ENCODE measurements around the gene RGS6. TPM values are rescaled to one million over a fixed set of nuclear protein-coding genes. Genes with fewer than 3 reads are reported as not detected.

The RGS6 gene
- total RNA-seq, 1 donor from 2014 or later, result 7.6 TPM

DNA sequence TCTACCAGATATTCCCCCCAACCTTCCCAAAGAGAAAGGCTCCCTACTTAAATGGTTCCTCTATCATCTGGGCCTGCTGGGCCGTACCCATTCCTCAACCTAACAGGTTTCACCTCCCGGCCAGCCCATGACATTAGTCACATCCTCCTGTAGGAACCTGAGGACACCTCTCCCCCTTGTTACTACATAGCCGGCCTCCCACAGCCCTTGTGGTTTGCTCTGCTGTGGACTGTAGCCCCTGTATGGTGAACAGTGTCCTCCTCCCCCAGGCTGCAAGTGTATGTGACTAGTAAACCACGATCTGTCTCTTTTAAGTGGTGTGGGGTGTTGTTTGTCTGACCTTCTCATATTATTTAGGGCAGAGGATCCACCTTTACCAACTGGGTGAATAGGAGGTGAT, 371.7 kb downstream of the RGS6 start:
- DNase-seq (ENCODE audit: low spot score), result no peak

DNA sequence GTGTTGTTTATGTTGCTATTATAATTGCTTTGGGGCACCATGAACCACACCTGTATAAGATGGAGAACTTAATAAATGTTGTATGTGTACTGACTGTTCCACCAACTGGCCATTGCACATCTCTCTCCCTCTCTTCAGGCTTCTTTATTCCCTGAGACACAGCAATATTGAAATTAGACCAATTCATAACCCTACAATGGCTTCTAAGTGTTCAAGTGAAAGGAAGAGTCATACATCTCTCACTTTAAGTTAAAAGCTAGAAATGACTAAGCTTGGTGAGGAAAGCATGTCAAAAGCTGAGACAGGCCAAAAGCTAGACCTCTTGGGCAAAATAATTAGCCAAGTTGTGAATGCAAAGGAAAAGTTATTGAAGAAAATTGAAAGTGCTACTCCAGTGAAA, 373.3 kb downstream of the RGS6 start:
- DNase-seq (ENCODE audit: low spot score), result no peak

DNA sequence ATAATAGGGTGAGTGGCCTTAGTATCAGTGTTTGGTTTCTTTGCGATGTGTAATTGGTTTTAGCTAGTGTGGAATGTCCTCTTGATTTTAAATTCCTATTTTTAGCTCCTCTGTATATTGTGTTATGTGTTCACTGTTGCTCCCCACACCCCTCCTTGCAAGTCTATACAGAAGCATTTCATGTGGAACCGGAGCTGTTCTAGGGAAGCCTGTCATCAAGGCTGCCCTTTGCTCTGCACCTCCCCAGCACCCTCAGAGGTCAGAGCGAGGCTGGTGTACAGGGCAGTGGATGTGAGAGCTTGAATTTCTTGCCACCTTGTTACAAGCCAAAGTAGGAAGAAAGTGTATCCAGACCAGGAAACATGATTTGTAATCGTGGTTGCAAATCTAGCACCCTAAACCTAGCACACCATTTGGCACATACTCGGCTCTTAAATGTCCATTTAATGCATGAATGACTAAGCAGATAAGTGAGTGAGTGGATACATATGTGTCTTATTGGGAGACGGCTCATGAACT, 376.8 kb downstream of the RGS6 start:
- no peak for DNase-seq (ENCODE audit: low spot score)

DNA sequence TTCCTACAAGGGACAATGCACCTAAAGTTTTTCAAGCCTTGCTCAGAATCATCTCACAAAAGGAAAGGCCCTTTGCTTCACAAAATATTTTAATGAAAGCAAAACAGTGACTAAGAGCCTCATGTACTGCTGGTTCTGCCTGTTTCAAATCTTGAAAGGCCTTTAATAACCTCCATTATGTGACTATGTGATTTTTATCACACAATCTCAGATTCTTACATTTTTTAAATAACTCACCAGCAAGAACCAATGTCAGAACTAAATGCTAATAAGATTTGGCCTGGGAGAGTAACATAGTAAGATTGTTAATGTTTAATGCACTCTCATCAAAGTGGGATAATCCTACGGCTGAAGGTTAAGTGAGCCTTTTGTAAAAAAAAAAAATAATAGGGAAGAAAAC, 378.9 kb downstream of the RGS6 start:
- no peak for DNase-seq (ENCODE audit: low spot score)

DNA sequence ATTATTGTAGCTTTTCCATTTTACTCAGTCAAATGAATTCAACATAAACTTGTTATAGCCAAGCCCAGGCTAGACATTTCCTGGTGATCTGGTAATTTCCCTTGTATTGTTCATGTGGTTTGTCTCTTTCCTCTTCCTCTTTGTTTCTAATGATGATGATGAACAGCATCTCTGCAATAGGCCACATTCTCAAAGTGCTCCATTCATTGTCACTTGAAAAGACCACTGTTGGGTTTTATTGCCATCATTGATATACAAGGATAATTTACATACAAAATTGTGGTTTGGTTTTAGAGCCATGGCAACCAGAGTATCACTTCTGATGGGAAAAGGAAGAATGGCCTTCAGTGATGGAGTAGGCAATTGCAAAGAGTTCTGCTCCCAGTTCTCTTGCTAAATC, 379.3 kb downstream of the RGS6 start:
- DNase-seq (ENCODE audit: low spot score), result no peak

DNA sequence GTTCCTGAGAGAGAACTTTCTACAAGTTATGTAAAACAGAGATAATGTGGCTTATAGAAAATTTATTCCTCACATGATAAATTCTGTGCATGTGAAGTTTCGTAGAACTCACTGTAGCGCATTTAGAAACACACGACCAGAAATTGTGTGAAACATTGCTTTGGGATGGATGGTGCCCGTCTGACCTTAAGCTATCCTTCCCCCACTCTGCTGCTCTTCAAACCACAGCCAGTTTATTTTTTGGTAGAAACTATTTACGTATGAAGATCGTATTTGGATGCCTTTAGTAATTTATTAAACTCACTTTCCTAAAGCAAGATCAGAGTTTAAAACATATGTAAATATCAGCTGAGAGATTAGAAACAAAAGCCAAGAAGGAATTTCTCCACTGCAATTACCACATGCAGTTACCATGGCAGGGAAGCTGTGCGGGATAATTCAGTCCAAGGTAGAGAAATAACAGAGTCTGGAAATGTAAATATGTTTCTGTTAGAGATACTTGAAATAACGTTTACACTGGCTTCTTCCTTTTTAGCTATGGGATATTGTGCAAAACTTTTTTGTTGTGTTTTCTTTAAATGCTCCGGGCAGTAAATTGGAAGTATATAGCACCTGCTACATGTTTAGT, 382.7 kb downstream of the RGS6 start:
- DNase-seq (ENCODE audit: low spot score), result no peak

DNA sequence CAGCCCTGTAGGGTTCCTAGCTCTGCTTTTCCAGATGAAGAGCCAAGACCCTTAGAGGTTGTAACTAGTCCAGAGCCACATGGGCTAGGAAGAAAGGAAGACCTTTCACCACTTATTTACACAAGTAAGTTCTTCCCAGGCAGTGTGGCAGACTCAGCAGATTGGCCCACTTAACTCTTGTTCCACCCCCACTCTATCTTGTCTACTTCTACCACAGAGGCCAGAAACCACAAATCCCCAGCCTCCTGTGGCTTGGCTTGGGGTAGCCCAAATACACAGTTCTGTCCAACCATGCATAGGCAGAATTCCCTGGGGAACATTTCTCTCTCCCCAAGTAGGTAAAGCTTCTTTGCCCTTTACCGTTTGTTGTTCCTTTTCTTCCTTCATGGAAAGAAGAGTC, 383.5 kb downstream of the RGS6 start:
- DNase-seq (ENCODE audit: low spot score), result no peak

DNA sequence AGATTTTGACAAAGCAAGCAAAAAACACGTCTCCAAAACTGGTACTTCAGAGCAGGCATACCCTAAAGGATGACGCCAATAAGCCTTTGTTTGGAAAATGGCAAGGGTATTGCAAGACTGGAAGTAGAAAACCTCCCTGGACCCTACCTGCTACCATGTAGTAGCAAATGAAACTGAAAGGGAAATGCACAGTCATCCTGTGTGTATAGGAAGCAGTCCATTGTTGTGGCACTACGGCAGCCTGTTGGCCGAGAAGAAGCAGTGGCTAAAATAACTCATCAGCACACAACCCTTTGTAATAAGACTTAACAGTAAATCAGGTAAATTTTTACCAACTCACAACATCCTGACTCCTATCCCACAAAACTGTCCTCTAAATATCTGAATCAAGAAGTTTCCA, 386.4 kb downstream of the RGS6 start:
- no peak for DNase-seq (ENCODE audit: low spot score)

DNA sequence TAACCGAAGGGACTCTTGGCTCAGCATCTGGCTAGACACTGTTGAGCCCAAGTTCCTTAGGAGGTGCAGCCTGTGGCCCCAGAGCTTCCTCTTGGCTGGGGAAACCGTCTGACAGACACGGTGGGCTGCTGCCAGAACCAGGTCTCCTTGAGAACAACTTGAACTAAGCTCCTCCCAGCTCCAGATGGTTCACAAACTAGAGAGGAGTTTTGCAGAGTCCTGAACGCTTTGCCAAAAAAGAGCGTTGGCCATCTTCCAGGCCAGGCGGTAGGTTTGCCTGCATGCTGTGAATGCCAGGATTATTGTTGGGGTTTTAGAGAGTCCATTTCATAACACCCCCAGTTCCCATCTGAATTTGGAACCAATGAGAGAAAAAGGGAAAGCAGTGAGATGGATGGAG, 399.8 kb downstream of the RGS6 start:
- no peak for DNase-seq (ENCODE audit: low spot score)

DNA sequence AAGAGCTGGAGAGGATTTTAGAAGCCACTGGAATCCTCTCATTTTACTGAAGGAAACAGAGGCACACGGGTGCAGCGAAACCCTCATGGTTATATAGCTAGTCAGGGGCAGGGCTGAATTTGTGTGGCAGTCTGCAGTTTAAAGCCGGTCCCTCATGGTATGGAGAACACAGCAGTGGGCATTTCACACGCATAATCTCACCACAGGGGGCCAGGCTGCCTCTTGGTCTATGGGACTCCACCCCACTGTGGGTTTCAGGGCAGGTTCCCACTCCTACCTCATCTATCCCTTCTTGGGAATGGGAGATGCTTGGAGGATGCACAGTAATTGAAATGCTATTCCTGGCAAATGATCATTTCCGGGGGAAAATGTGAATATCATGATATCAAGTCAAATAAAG, 400.6 kb downstream of the RGS6 start:
- DNase-seq (ENCODE audit: low spot score), result no peak

DNA sequence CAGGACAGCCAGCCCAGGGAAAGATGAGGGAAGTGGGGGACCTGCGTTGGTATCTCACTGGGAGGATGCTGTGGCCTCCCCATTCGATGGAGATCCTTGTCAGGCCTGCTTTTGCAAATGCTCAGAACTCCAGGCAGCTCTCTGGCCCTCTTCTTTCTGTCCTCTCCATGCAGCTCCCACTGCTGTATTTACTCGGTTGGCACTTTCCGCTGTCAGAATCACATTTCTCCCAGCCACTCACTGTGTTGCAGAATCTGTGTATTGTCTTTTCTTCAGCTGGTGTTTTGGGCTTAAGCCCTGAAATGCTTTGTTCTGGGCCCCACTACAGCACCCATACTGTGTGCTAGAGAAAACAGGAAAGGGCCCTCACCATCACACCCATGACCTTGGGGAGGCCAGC, 401.1 kb downstream of the RGS6 start:
- DNase-seq (ENCODE audit: low spot score), result no peak

DNA sequence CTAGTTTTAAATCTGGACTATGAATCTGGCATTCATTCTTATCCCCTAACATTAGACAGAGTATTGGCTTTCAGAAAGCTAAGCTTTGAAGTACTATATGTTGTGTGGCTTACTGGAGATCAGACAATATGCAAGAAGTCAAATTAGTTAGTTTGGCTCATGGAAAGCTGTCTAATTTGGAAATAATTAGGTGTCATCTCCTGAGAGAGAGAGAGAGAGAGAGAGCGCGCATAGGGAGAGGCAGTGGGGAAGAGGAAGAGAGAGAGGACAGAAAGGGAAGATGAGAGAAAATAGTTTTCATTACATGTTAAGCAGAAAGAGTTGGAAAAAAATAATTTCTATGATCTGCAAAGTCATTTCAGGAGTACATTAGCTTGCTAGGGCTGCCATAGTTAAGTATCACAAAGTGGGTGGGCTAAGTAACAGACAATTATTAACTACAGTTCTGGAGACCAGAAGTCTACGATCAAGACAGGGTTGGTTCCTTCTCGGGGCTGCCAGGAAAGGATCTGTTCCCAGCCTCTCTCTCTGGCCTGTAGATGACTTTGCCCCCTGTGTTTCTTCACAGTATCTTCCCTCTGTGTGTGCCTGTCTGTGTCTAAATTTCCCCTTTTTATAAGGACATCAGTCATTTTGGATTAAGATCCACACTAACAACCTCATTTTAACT, 404.2 kb downstream of the RGS6 start:
- no peak for DNase-seq (ENCODE audit: low spot score)

DNA sequence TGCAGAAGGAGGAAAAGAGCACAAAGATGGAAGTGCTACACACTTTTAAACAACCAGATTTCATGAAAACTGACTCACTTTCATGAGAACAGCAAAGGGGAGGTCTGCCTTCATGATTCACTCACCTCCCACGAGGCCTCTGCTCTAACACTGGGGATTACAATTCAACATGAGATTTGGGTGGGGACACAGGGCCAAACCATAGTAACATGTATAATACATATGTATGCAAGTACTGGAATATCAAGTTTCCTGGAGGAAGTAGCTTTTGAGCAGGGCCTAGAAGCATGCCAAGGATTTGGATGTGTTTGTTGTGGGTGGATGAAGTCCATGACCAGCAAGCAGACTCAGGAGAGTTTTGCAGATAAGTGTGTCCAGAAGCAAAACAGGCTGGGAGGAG, 409.0 kb downstream of the RGS6 start:
- DNase-seq (ENCODE audit: low spot score), result no peak

DNA sequence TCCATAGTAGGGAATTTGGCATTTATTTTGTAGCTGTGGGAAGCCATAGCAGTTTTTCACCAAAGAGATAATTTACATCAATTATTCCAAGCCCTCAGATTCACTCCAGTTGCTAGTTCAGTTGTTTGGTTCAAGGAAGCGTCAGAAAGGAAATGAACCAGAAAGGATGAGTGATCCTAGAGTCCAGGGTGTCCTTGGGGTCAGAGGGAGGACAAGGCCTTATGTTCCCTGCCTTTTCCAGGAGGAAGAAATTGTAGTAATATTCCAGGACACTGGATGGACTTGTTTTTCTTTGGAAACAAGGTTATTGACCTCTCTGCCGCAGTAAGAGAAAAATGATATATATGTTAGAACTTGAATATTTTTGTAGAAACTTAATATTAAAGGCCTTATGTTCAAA, 409.5 kb downstream of the RGS6 start:
- DNase-seq (ENCODE audit: low spot score), result no peak

DNA sequence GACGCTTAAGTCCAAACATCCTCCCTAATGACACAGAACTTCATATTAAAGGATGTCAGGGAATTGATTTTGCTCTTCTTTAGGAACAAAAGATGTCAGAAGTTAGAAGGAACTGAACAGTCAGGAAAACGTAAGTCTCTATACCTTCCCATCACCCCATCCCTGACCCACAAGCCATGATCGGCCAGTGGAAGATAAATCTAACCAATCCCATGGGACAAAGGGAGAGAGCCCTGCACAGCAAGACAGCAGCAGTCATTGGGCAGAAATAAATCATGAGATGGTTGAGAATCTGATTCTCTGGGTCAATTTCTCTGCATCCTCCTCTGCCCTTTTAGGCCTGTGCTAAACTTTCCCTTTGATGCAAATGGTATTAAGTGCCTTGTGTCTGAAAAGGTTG, 414.9 kb downstream of the RGS6 start:
- DNase-seq (ENCODE audit: low spot score), result no peak

DNA sequence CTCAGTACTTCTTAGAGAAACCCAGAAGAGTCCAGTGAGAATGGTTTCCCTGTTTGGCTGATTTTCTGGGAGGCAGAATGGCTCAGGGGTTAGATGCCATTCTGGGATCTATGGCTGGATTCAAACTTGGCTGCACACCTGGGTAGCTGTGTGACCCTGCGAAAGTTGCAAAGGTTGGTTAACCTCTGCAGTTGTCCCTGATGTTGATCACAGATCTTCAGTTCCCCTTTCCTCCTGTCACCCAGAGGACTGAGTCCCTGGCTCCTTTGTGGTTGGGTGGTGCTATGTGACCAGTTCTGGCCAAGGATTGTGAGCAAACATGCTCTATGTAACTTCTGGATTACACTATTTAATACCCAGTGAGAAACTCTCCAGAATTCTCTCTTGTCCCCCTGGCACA, 418.0 kb downstream of the RGS6 start:
- no peak for DNase-seq (ENCODE audit: low spot score)

DNA sequence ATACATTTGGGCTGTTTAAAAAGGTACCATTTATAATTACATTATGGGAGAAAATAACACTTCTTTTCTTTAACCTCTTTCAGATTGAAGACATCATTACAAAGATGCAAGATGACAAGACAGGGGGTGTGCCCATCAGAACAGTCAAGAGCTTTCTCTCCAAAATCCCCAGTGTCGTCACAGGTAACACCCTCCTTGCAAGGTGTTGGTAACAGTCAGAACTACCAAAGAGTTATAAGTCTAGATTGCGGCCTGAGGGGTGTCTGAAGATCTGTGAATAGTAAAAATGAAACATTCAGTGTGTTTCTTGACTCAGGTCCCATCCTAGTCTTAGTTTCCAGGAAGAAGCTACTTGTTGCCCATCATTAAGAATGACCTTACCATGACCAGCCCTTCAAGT, 419.8 kb downstream of the RGS6 start:
- DNase-seq (ENCODE audit: low spot score), result no peak

DNA sequence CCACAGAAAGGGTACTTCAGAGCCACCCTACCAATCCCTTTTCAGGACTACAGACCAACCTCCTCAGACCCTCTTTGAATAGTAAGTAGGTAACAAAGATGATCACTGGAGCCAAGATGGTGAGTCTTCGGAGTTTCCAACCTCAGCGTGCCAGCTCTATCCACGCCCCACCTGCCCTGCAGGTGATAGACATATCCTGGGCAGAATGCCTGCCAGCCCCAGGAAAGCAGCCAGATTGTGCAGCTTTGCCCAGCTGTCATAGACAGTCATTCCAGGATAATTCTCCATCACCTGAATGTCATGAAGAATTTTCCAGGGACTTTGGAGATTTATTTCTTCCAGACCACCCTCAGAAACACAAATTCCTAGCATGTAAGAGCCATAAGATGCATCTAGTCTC, 434.4 kb downstream of the RGS6 start:
- DNase-seq (ENCODE audit: low spot score), result no peak

DNA sequence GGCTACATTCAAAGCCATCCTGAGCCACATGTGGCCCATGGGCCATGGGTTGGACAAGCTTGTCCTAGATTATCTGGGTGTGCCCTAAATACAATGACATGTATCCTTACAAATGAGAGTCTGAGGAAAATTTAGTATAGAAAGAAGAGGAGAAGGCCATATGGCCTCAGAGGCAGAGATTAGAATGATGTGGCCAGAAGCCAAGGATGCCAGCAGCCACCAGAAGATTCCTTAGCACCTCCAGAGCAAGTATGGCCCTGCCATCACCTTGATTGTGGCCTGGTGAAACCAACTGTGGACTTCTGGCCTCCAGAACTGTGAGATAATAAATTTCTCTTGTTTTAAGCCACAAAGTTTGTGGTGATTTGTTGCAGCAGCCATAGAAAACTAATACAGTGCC, 436.9 kb downstream of the RGS6 start:
- no peak for DNase-seq (ENCODE audit: low spot score)

DNA sequence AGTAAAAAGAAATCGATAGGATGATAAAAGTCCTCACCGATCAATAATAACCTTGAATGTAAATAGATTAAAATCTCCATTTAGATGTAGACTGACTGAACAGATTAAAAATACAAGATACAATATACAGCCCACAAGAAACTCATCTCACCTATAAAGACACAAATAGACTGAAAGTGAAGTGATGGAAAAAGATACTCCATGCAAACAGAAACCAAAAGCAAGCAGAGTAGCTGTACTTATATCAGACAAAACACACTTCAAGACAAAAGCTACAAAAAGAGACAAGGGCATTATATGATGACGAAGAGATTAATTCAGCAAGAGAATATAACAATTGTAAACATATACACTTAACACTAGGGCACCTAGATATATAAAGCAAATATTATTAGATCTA, 444.8 kb downstream of the RGS6 start:
- DNase-seq (ENCODE audit: low spot score), result no peak

DNA sequence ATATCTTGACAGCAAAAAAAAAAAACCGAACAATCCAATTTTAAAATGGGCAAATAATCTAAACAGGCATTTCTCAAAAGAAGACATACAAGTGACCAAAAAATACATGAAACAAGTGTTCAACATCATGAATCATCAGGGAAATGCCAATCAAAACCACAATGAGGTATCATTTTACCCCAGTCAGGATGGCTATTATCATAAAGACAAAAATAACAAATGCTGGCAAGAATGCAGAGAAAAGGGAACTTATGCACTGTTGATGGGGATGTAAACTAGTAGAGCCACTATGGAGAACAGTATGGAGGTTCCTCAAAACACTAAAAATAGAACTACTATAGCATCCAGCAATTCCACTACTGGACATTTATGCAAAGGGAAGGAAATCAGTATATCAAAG, 448.2 kb downstream of the RGS6 start:
- DNase-seq (ENCODE audit: low spot score), result no peak

DNA sequence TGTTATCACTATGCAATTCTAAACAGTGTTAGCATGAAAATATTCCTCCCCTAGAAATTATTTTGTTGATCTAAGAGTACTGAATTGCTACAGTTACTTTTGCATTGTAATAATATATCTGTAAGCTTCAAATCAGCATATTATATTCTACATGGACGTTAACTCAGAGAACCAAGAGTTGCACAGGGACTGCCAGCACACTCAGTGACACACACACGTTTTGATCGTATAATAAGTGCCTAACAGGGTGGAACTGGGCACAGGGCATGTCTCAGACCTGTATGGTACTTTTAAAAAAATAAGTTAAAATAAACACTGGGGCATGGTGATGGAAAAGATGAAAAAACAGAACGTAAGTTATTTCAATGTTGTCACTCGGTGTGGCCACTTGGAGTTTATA, 451.6 kb downstream of the RGS6 start:
- no peak for DNase-seq (ENCODE audit: low spot score)

DNA sequence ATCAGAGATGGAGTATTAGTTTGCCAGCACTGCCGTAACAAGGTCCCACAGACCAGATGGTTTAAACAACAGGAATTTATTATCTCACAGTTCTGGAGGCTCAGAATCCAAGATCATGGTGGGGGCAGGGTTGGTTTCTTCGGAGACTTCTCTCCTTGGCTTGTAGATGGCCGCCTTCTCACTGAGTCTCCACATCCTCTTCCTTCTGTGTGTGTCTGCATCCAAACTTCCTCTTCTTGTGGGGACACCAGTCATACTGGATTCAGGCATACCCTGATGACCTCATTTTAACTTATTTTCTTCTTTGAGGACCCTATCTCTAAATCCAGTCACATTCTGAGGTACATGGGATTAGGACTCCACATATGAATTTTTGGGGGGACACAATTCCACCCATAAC, 455.5 kb downstream of the RGS6 start:
- no peak for DNase-seq (ENCODE audit: low spot score)
